Colon (tissue), 2 donors: ENCODE data around the gene SYNE2.
"Not testable (repeated sequence)": the region's sequence is repeated elsewhere in the genome, so short reads cannot be mapped to it uniquely, and the experiment has no call there.

Experiments used
- FAIRE-seq: peaks from 2 replicates; lab custom pipeline; 2012; peaks lifted over from hg19 to GRCh38; lab: Jason Lieb, UNC
- donor health status: control.
- donor health status: control.

SYNE2 gene

GRCh38 chr14:64037869-64038745 is 185.3 kb downstream of the SYNE2 start:
- not testable (repeated sequence) for FAIRE-seq

- no peak for FAIRE-seq
Measured at GRCh38 chr14:64038841-64039542, 186.2 kb downstream of the SYNE2 start.

DNA sequence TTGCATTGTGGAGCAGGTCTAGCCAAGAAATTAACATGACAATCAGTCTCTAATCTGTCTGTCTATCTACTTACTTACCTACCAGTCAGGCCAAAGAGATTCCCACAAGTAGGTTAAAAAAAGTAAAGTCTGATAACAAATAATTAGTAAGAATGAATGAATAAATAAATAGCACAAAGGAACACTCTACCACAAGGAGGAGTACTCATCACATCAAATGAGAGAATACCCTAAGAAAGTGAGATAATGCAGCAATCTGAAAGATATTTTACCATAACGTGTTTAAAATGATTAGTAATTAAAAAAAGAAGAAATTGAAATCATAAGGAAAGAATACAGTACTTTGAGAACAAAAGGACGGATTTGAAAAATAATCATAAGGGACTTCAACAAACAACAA is 187.2 kb downstream of the SYNE2 start:
- no peak for FAIRE-seq

DNA sequence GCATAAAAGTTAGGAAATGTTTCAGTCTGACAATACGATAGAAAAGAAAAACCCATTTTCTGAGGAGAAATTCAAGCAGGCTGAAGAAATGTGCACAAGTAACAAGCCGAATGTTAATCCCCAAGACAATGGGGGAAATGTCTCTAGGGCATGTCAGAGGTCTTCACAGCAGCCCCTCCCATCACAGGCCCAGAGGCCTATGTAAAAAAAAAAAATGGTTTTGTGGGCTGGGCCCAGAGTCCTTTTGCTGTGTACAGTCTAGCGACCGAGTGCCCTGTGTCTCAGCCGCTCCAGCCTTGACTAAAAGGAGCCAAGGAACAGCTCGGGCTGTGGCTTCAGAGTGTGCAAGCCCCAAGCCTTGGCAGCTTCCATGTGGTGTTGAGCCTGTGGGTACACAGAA is 190.5 kb downstream of the SYNE2 start:
- FAIRE-seq = not testable (repeated sequence)

DNA sequence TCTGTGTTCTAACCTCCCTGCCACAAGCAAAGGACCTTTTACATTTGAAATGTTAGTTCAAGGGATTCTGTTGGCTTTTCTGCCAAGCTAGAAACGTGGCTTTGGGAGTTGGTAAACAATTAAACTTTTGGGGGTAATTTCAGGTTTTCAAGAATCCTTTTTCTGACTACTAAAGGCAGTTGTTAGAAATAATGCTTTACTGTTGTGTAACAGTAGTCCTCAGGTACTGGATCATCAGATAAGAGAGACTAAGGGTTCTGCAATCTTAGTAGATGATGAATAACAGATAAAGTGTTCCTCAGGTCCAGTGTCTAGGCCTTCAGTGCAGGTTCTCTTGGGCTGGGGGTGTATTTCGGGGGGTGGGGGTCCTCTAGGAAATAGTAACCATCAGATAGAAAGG is 192.3 kb downstream of the SYNE2 start:
- no peak for FAIRE-seq

- FAIRE-seq = no peak
Measured at GRCh38 chr14:64049616-64050381, 197.0 kb downstream of the SYNE2 start.

- no peak for FAIRE-seq
Measured at GRCh38 chr14:64053694-64054669, 201.2 kb downstream of the SYNE2 start.

DNA sequence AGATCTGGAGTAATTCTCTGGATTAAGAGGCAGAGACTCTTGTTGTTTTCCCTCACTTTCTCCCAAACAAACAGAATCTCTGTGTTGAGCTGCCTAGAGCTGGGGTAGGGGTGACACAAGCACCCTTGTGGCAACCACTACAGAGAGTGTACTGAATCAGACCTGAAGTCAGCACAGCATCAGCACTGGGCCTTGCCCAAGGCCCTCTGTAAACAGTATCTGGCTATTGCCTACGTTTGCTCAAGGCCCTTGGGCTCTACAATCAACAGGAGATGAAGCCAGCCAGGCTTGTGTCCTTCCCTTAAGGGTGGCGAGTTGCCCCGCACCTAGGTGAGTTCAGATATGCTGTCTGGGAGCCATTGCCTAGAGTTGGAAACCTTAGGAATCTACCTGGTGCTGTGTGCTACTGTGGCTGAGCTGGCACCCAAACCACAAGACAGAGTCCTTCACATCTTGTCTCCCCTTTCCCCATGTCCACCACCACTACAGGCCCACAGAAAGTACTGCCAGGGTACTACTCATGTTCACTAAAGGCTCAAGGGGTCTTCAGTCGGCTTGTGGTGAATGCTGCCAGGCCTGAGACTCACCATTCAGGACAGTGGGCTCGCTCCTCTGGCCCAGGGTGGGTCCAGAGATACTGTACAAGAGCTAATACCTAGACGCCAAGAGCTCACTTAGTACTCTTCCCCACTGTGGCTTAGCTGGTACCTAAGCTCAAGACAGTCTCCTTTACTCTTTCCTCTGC is 206.8 kb downstream of the SYNE2 start:
- no peak for FAIRE-seq

DNA sequence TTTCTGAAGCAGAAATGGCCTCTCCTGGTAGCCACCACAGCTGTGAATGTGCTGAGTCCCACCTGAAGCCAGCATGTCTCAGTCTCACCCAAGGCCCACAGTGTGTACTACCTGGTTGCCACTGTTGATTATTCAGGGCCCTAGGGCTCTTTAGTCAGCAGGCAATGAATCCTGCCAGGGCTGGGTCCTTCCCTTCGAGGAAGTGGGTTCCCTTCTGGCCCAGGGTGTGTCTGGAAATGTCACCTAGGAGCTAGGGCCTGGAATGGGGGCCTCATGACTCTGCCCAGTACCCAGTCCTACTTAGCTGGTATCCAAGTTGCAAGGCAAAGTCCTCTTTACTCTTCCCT is 207.4 kb downstream of the SYNE2 start:
- FAIRE-seq = no peak

DNA sequence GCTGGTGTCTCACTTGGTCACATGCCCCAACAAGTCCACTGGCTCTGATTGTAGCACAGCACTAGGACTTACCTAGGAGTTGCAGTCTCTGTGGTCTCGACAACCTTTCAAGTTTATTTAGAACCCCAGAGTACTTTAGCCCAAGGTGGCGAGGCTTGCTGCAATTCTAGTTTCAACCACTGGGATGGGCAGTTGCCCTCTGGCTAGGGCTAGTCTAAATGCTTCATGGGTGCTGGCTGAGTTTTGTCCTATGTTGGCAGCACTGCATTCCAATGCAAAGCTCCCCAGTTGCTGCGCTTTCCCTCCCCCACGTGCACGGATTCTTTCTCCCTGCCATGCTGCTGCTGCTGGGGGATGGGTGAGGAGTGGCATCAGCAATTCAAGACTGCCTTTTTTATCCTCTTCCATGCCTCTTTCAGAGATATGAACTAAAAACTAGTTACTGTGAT is 207.9 kb downstream of the SYNE2 start:
- FAIRE-seq = no peak

GRCh38 chr14:64061115-64061514 is 208.3 kb downstream of the SYNE2 start:
- no peak for FAIRE-seq

- no peak for FAIRE-seq
Measured at GRCh38 chr14:64061706-64062105, 208.9 kb downstream of the SYNE2 start.

GRCh38 chr14:64062381-64063115 is 209.7 kb downstream of the SYNE2 start:
- FAIRE-seq = no peak

DNA sequence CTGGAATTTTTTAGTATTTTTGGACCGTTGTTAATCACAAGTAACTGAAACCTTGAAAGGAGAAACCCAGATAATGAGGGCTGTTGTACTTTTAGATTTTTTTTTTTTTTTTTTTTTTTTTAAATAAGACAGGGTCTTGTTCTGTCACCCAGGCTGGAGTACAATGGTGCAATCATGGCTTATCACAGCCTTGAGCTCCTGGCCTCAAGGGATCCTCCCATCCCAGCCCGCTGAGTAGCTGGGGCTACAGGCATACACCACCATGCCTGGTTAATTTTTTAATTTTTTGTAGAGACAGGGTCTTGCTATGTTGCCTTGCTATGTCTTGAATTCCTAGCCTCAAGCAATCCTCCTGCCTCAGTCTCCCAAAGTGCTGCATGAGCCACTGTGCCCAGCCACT is 211.6 kb downstream of the SYNE2 start:
- FAIRE-seq = no peak

DNA sequence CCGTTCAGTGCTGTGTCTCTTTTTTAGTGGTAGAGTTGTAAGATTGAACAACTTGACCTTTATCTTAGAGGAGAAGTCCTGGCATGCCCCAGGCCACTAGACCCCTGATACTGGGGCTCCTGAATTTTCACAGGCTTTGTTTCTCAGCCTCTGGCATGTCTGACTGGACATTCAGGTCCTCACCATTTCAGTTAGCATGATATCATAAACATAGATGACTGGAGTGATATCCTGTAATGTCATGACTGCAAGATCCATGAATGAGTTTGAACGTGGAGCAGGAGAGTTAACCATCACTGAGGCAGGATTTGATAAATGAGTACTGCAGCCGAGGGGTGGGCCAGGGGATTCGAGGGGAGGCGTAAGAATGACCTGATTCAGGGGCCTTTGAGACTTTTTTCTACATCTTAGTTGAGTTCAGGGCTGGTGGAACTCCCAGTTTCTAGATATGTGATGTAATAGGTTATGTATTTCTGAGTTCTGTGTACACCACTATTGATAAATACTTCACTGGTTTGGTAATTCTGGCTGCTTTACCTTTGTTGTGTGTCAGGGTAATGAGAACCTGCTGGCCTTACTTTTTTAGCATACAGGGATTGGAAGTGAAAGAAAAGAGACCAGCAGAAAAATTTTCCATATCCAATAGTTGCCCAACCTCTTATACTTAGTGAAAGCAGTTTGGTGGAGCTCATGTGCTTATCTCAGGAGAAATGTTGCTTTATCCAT is 217.0 kb downstream of the SYNE2 start:
- FAIRE-seq = no peak

DNA sequence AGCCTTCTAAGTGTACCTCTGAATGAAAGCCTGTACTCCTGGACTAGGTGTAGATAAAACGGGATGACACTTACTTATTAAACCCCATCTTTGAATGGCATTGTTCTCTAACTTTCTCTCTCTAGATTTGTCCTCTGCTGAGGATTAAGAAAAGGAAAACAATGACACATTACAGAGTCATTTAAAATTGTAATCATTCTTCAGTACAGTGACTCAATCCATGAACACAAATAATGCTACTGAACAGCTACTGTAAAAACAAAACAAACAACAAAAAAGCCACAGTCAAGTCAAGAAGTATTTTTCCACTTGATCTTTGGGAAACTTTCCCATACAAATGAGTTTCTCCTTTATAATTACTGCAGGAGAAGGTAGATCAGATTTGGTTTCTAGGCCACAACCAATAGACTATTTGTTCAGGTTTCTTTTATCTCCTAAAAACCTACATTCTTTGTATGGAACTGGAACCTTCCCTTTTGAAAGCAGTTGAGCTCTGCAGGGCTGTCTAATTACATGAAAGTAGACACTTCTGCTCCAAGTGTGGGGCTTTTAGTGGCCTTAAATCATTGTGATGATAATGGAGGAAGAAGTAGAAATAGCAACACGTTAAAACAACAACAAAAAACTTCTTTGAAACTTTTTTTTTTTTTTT is 222.3 kb downstream of the SYNE2 start:
- FAIRE-seq = no peak

DNA sequence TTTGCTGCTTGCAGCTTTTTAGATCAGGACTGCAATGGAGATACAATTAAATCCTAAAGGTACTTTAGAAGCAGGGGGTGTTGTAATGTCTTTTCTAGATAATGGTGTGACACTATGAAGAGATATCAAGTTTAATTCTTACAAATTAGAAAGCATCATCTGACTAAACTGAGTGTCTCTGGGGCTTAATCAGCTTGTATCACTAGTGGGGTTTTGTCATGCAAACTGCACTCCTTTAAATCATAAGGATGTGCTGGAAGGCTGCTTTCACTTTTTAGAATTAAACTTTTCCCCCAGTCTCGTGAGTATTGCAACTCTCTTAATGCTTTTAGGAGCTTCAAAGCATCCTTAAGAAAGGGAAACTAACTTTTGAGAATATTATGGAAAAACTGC is 222.8 kb downstream of the SYNE2 start:
- no peak for FAIRE-seq

DNA sequence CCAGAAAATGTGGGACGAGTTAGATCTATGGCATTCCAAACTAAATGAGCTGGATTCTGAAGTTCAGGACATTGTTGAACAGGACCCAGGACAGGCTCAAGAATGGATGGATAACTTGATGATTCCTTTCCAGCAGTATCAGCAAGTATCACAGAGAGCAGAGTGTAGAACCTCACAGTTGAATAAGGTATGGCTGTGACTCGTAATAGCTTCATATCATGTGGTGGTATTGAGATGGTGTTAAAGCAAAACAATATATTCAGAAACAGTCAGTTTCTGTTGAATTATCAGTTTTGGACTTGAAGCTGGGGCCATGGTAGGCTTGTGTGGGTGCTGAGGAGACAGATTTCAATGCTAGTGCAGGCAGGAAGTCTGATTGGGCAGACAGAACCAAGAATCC is 227.6 kb downstream of the SYNE2 start:
- FAIRE-seq = no peak

- FAIRE-seq = no peak
Measured at GRCh38 chr14:64081174-64081746, 228.5 kb downstream of the SYNE2 start.
